Heart right ventricle (tissue), 16 donors: ENCODE measurements around the gene STYK1. TPM values are rescaled to one million over a fixed set of nuclear protein-coding genes. Genes with fewer than 3 reads are reported as not detected.

ENCODE experiments used
- ATAC-seq, 8 donors: fragments of 200-7000 bp; cut with Tn5 transposase; one replicate each; pipeline ENCODE4 v1.9.1; 2020; ENCODE audit warnings: mild to moderate bottlenecking in 8 of 8, moderate library complexity in 8 of 8, moderate number of reproducible peaks in 1 of 8
- DNase-seq, 2 donors: peaks; one replicate each; pipeline ENCODE4 v3.0.0-alpha.2; 2020
- H3K27ac ChIP-seq, 10 donors: fragments of 200-600 bp; sonication (generic) in 2 of 10; one replicate each; pipeline versions ENCODE4 v1.5.0 to v1.8.0; 2020 to 2022; ENCODE audit warnings: mild to moderate bottlenecking in 3 of 10
- H3K27me3 ChIP-seq, 7 donors: fragments of 200-600 bp; one replicate each; pipeline ENCODE4 v1.8.0; 2021 to 2022; ENCODE audit warnings: mild to moderate bottlenecking in 2 of 7
- H3K36me3 ChIP-seq, 9 donors: fragments of 200-600 bp; sonication (generic) in 1 of 9; one replicate each; pipeline versions ENCODE4 v1.5.0 to v1.8.0; 2020 to 2022; ENCODE audit warnings: mild to moderate bottlenecking in 2 of 9
- H3K4me1 ChIP-seq, 9 donors: fragments of 200-600 bp; sonication (generic) in 1 of 9; one replicate each; pipeline versions ENCODE4 v1.5.0 to v1.8.0; 2020 to 2022; ENCODE audit warnings: mild to moderate bottlenecking in 4 of 9
- H3K4me3 ChIP-seq, 10 donors: fragments of 200-600 bp; sonication (generic) in 2 of 10; one replicate each; pipeline versions ENCODE4 v1.5.0 to v1.8.0; 2020 to 2022; ENCODE audit warnings: mild to moderate bottlenecking in 7 of 10, moderate library complexity in 2 of 10
- H3K9me3 ChIP-seq, 11 donors: fragments of 200-600 bp in 10 of 11; sonication (generic) in 2 of 11; one replicate each; pipeline versions ENCODE4 v1.5.0 to v1.8.0; 2013 to 2022; ENCODE audit warnings: mild to moderate bottlenecking in 2 of 11, control low read depth in 1 of 11, moderate library complexity in 1 of 11
- WGBS, 2 donors: extraction: QIAGEN DNeasy Blood & Tissue Kit; methylation state at CpG; one replicate each; pipeline ENCODE4 v1.1.7; 2013; ENCODE audit warnings: inconsistent platforms in 1 of 2; 5-methylcytosine and 5-hydroxymethylcytosine counted together
- intact Hi-C, 10 donors: fragments of 100-400 bp; cut with DNase I; formaldehyde crosslinking; loops; one replicate each; pipeline versions ENCODE4 v1.11.1 to v1.14.2; 2022
- polyA plus RNA-seq, 2 donors: library from polyadenylated mRNA; stranded (reverse); fragments of 200-250 nt; gene quantifications; one replicate each; pipeline ENCODE4 v1.2.3, GENCODE V29; 2013
- total RNA-seq, 10 donors: library from RNA; stranded (reverse); fragmentation: NEBNext Ultra II Directional in 3 of 10; extraction: Animal tissue kit (Norgen Biotek cat#: 25700) in 3 of 10; gene quantifications; one replicate each; pipeline versions ENCODE4 v1.2.1 to v1.2.4, GENCODE V29; 2021 to 2023
- TF ChIP-seq, protein P1 (sequence below), 9 donors: fragments of 200-600 bp; sonication (generic) in 2 of 9; IDR thresholded peaks; one replicate each; pipeline versions ENCODE4 v1.5.0 to v1.8.0; 2021 to 2022; ENCODE audit warnings: antibody characterized with exemption in 9 of 9, mild to moderate bottlenecking in 5 of 9, moderate library complexity in 1 of 9
- donor health status: Arrhythmogenic right ventricular cardiomyopathy.
- donor health status: ischemic (EF 13 %, LVEDD 7.1; RV severe dilation, severe dysfunction).
- donor health status: healthy with polysubstance abuse.
- donor health status: DM: no; HTN: yes; CAD: no.
- donor health status: DM: no; HTN: no; CAD: no.
- donor health status: ischemic (EF 25% LVEDD 6.9; RV normal size, moderate dysfunction).
- donor health status: ischemic (EF 25% LVEDD 5.7; RV mildly dilated, moderate dysfunction).
- donor health status: healthy.
- donor health status: DM: yes; HTN: yes; CAD: no.
- donor health status: Ischemic cardiomyopathy.
- donor health status: ischemic (EF 35%, LVEDD 5.7; RV mildly dilated, moderate dysfunction).
- donor health status: nonischemic (EF 11% LVEDD 7.7; RV severe dilation, severe dysfunction).
- donor health status: DM: yes; HTN: yes; CAD: no.
- donor health status: PGD.
- donor health status: ischemic (EF 29% LVEDD 5.4; RV normal size, mild dysfunction).
- donor health status: nonischemic (EF 23%, LVEDD 6.1; RV moderate dilation, normal function).

Gene STYK1
- total and polyA plus RNA-seq, 12 donors, result 0.01 to 1.2 (median 0.15) TPM; not detected in 8

DNA sequence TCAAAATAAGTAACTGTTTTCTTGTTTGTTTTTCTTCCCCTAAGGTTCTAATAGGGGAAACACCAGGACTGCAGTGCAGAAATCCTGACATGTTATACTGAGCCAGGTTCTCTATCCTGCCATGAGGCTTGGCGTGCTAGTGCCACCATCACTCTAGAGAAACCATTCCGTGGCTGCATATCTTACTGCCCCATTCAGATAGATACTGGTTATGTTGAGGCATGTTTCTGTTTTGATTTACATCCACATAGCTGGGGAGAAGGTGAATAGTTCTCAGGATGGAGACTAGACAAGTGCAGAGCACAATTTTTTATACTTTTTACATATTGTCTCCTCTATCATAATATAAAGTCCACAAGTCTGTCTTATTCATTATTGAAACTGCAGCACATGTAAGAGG lies 72.0 kb downstream of the STYK1 start:
- TF ChIP-seq, protein P1, sequence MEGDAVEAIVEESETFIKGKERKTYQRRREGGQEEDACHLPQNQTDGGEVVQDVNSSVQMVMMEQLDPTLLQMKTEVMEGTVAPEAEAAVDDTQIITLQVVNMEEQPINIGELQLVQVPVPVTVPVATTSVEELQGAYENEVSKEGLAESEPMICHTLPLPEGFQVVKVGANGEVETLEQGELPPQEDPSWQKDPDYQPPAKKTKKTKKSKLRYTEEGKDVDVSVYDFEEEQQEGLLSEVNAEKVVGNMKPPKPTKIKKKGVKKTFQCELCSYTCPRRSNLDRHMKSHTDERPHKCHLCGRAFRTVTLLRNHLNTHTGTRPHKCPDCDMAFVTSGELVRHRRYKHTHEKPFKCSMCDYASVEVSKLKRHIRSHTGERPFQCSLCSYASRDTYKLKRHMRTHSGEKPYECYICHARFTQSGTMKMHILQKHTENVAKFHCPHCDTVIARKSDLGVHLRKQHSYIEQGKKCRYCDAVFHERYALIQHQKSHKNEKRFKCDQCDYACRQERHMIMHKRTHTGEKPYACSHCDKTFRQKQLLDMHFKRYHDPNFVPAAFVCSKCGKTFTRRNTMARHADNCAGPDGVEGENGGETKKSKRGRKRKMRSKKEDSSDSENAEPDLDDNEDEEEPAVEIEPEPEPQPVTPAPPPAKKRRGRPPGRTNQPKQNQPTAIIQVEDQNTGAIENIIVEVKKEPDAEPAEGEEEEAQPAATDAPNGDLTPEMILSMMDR (IDR thresholded peaks at IDR 0.05), result no peak
- ATAC-seq (no peak), DNase-seq (no peak)
- 94% methylated on average over 2 of the region's 2 CpGs for WGBS, 2 donors
- intact Hi-C loops, result no loop called here
- H3K4me1 ChIP-seq, result no peaks in the 10 kb centered on the region
- H3K27me3 ChIP-seq, result no peaks in the 10 kb centered on the region
- H3K4me3 ChIP-seq, result no peak overlapping the region
- no peaks in the 10 kb centered on the region for H3K9me3 ChIP-seq
- H3K36me3 ChIP-seq, result peaks cover 0 to 60% (median 3%) of the 10 kb centered on the region in 9 donors
- no peak overlapping the region for H3K27ac ChIP-seq

GRCh38 chr12:10600988-10601387 lies 72.9 kb downstream of the STYK1 start:
- Histone ChIP-seq H3K4me1 (no peaks in the 10 kb centered on the region), H3K27me3 (no peaks in the 10 kb centered on the region), H3K9me3 (no peaks in the 10 kb centered on the region), H3K36me3 (peaks cover 0 to 60% (median 0%) of the 10 kb centered on the region in 9 donors), H3K4me3 (no peak overlapping the region), H3K27ac (no peak overlapping the region)
- DNase-seq (no peak), ATAC-seq (no peak)
- 91% methylated on average over 6 of the region's 6 CpGs for WGBS, 2 donors
- TF ChIP-seq, protein P1 (IDR thresholded peaks at IDR 0.05), result no peak
- intact Hi-C loops, result no loop called here

DNA sequence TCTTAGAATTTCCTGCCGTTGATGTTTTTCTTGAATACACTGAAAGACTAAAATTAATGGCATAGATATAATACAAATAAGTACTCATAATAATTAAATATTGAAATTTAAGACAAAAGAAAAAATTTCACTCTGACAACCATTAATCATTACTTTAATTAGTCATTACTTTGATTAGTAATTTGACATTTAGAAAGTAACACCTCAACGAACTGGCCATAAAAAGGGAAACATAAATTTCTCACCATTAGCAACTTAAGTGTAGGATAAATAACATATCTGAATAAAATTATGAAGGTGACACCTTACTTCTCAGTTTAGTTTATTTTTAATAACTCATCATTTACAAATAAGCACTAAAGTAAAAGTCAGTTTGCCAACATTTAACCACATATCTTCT lies 78.0 kb downstream of the STYK1 start:
- no peak overlapping the region for H3K4me3 ChIP-seq
- DNase-seq (no peak), ATAC-seq (no peak)
- H3K27me3 ChIP-seq, result no peaks in the 10 kb centered on the region
- no peaks in the 10 kb centered on the region for H3K4me1 ChIP-seq
- intact Hi-C loops, result no loop called here
- WGBS, 2 donors, result 80 to 84% methylated on average over 2 of the region's 2 CpGs
- H3K27ac ChIP-seq, result no peak overlapping the region
- H3K36me3 ChIP-seq, result peaks cover 0 to 59% (median 0%) of the 10 kb centered on the region in 9 donors
- TF ChIP-seq, protein P1 (IDR thresholded peaks at IDR 0.05), result no peak
- no peaks in the 10 kb centered on the region for H3K9me3 ChIP-seq

DNA sequence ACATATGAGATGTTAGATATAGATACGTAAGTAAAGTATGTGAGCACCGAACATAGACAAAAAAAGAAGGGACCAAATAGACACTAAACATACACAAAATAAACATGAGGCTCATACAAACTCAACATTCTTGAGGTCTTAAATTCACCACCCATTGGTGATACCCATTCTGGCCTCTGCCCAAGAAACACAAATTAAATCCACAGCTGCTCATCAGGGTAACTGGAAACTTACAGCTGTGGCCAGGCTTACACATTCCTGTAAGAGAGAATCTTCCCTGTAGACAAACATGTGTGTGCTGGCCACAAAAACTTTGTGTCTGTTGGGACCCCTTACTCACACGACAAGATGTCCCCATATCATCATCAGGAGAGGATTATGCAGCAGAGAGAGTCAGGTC lies 82.9 kb downstream of the STYK1 start:
- WGBS, 2 donors, result 91 to 95% methylated on average over 3 of the region's 3 CpGs
- Histone ChIP-seq H3K27ac (no peak overlapping the region), H3K36me3 (peaks cover 0 to 61% (median 0%) of the 10 kb centered on the region in 9 donors)

More for the DNA sequence above, 82.9 kb downstream of the STYK1 start:
- no peak overlapping the region for H3K4me3 ChIP-seq
- intact Hi-C loops, result no loop called here
- DNase-seq (no peak), ATAC-seq (no peak)
- H3K27me3 ChIP-seq, result no peaks in the 10 kb centered on the region
- TF ChIP-seq, protein P1 (IDR thresholded peaks at IDR 0.05), result no peak
- H3K9me3 ChIP-seq, result no peaks in the 10 kb centered on the region
- H3K4me1 ChIP-seq, result no peaks in the 10 kb centered on the region
